ENCODE measurements around the gene NMT1. TPM values are rescaled to one million over a fixed set of nuclear protein-coding genes. Genes with fewer than 3 reads are reported as not detected.
A peak's percentile ranks its signal among the peaks of the same experiment; 100 is the strongest.

NMT1 gene
- total RNA-seq, 1 donor from 2014 or later, result 75.8 TPM

- DNase-seq, result no peak
These were observed 20.1 kb downstream of the NMT1 start for GRCh38 chr17:45081047-45081703.

GRCh38 chr17:45086391-45086790 is 25.3 kb downstream of the NMT1 start:
- no peak for DNase-seq

GRCh38 chr17:45086865-45087503 is 25.9 kb downstream of the NMT1 start:
- no peak for DNase-seq

GRCh38 chr17:45087504-45087975 is 26.4 kb downstream of the NMT1 start:
- DNase-seq, result no peak

GRCh38 chr17:45087978-45088377 is 26.9 kb downstream of the NMT1 start:
- no peak for DNase-seq

GRCh38 chr17:45088741-45089140 is 27.6 kb downstream of the NMT1 start:
- DNase-seq, result no peak

GRCh38 chr17:45090711-45091110 is 29.6 kb downstream of the NMT1 start:
- no peak for DNase-seq

- DNase-seq, result no peak
These were observed 30.8 kb downstream of the NMT1 start for GRCh38 chr17:45091778-45092425.

GRCh38 chr17:45092911-45093430 is 31.9 kb downstream of the NMT1 start:
- no peak for DNase-seq

GRCh38 chr17:45093444-45094110 is 32.5 kb downstream of the NMT1 start:
- DNase-seq, result peak; percentile 42

- no peak for DNase-seq
These were observed 35.0 kb downstream of the NMT1 start for GRCh38 chr17:45096141-45096540.

- DNase-seq, result no peak
These were observed 35.8 kb downstream of the NMT1 start for GRCh38 chr17:45096926-45097325.

GRCh38 chr17:45098081-45098868 is 37.2 kb downstream of the NMT1 start:
- no peak for DNase-seq

- peak; percentile 91 for DNase-seq
These were observed 37.9 kb downstream of the NMT1 start for GRCh38 chr17:45098869-45099616.

GRCh38 chr17:45101546-45101882 is 40.4 kb downstream of the NMT1 start:
- DNase-seq, result no peak

GRCh38 chr17:45101883-45102811 is 41.0 kb downstream of the NMT1 start:
- DNase-seq, result no peak

GRCh38 chr17:45102856-45103255 is 41.7 kb downstream of the NMT1 start:
- DNase-seq, result no peak

- DNase-seq, result no peak
These were observed 42.2 kb downstream of the NMT1 start for GRCh38 chr17:45103269-45103795.

- no peak for DNase-seq
These were observed 42.9 kb downstream of the NMT1 start for GRCh38 chr17:45104029-45104428.

- DNase-seq, result no peak
These were observed 43.4 kb downstream of the NMT1 start for GRCh38 chr17:45104497-45104896.
